Testis (tissue), 3 donors: ENCODE measurements around the gene PLEKHG4B. TPM values are rescaled to one million over a fixed set of nuclear protein-coding genes. Genes with fewer than 3 reads are reported as not detected.

Experiments
- DNase-seq: peaks from one replicate; pipeline ENCODE4 v3.0.0-alpha.2; 2019
- H3K27ac ChIP-seq, 2 donors: fragments of 200-600 bp; sonication (generic); one replicate each; pipeline ENCODE4 v1.5.1; 2019
- H3K27me3 ChIP-seq: fragments of 200-600 bp; sonication (generic); one replicate; pipeline ENCODE4 v1.5.1; 2019
- H3K36me3 ChIP-seq: fragments of 200-600 bp; sonication (generic); one replicate; pipeline ENCODE4 v1.5.1; 2017; ENCODE audit warnings: low read depth; ENCODE audit errors: missing control alignments
- H3K4me1 ChIP-seq: fragments of 200-600 bp; sonication (generic); one replicate; pipeline ENCODE4 v1.5.1; 2019
- H3K4me3 ChIP-seq, 2 donors: fragments of 200-600 bp; sonication (generic); one replicate each; pipeline ENCODE4 v1.5.1; 2017 to 2019
- H3K9me3 ChIP-seq: fragments of 200-600 bp; sonication (generic); one replicate; pipeline ENCODE4 v1.5.1; 2017
- POLR2A ChIP-seq: fragments of 450-650 bp; IDR thresholded peaks from one replicate; pipeline ENCODE4 v1.6.1; 2017; ENCODE audit warnings: antibody characterized with exemption, mild to moderate bottlenecking, moderate library complexity
- WGBS, 2 donors: methylation state at CpG; one replicate each; pipeline ENCODE4 v1.1.5; 2018; 5-methylcytosine and 5-hydroxymethylcytosine counted together
- intact Hi-C: fragments of 100-400 bp; cut with DNase I; formaldehyde crosslinking; loops from one replicate; pipeline ENCODE4 v1.15.1; 2023; ENCODE audit warnings: low total_unique reads
- polyA plus RNA-seq: library from polyadenylated mRNA; stranded (reverse); fragments of 350-450 nt; fragmentation: Illumina TruSeq; extraction: RNeasy Lipid Tissue Mini Kit (QIAGEN cat#74804); gene quantifications from one replicate; pipeline ENCODE4 v1.2.3, GENCODE V29; 2014; ENCODE audit warnings: low read depth, low replicate concordance; ENCODE audit not compliant: insufficient read depth
- total RNA-seq, 2 donors: library from RNA; depleted of rRNA; stranded (reverse); fragments of >200 nt; gene quantifications; one replicate each; pipeline ENCODE4 v1.2.3, GENCODE V29; 2016
- TF ChIP-seq, protein P1 (sequence below), 3 experiments: fragments of 450-650 bp in 2 of 3; fragments of 200-600 bp in 1 of 3; sonication (generic) in 1 of 3; IDR thresholded peaks; one replicate each; pipeline ENCODE4 v1.5.1; 2016 to 2019; ENCODE audit warnings: antibody characterized with exemption in 3 of 3, mild to moderate bottlenecking in 2 of 3, moderate library complexity in 1 of 3

Gene PLEKHG4B
- total and polyA plus RNA-seq, 3 donors from 2014 or later: 3.2 to 6.9 (median 6.0) TPM

DNA sequence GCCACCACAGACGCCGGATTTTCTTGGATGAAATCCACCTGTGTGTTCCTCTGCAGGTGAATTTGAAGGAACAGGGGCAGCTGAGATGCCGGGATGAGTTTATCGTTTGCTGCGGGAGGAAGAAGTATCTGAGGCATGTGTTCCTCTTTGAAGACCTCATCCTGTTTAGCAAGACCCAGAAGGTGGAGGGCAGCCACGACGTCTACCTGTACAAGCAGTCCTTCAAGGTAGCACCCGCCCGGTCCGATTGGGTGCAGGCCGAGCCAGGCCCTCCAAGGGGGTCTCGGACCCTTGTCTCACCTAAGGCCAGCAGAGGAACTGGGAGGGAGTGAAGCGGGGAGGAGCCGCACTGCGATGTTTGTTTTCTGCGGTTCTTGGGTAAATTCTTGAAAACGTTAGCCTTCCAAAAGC is 80.9 kb downstream of the PLEKHG4B start:
- WGBS, 2 donors: 81 to 87% methylated on average over 17 of the region's 17 CpGs
- Histone ChIP-seq H3K4me3 (no peak overlapping the region), H3K27me3 (no peaks in the 10 kb centered on the region), H3K9me3 (no peaks in the 10 kb centered on the region), H3K36me3 (no peaks in the 10 kb centered on the region), H3K27ac (no peak overlapping the region), H3K4me1 (peaks cover 11% of the 10 kb centered on the region)
- intact Hi-C loops: no loop called here
- no peak for DNase-seq
- TF ChIP-seq POLR2A: no peak
- TF ChIP-seq, protein P1, sequence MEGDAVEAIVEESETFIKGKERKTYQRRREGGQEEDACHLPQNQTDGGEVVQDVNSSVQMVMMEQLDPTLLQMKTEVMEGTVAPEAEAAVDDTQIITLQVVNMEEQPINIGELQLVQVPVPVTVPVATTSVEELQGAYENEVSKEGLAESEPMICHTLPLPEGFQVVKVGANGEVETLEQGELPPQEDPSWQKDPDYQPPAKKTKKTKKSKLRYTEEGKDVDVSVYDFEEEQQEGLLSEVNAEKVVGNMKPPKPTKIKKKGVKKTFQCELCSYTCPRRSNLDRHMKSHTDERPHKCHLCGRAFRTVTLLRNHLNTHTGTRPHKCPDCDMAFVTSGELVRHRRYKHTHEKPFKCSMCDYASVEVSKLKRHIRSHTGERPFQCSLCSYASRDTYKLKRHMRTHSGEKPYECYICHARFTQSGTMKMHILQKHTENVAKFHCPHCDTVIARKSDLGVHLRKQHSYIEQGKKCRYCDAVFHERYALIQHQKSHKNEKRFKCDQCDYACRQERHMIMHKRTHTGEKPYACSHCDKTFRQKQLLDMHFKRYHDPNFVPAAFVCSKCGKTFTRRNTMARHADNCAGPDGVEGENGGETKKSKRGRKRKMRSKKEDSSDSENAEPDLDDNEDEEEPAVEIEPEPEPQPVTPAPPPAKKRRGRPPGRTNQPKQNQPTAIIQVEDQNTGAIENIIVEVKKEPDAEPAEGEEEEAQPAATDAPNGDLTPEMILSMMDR (IDR thresholded peaks at IDR 0.05): no peak

DNA sequence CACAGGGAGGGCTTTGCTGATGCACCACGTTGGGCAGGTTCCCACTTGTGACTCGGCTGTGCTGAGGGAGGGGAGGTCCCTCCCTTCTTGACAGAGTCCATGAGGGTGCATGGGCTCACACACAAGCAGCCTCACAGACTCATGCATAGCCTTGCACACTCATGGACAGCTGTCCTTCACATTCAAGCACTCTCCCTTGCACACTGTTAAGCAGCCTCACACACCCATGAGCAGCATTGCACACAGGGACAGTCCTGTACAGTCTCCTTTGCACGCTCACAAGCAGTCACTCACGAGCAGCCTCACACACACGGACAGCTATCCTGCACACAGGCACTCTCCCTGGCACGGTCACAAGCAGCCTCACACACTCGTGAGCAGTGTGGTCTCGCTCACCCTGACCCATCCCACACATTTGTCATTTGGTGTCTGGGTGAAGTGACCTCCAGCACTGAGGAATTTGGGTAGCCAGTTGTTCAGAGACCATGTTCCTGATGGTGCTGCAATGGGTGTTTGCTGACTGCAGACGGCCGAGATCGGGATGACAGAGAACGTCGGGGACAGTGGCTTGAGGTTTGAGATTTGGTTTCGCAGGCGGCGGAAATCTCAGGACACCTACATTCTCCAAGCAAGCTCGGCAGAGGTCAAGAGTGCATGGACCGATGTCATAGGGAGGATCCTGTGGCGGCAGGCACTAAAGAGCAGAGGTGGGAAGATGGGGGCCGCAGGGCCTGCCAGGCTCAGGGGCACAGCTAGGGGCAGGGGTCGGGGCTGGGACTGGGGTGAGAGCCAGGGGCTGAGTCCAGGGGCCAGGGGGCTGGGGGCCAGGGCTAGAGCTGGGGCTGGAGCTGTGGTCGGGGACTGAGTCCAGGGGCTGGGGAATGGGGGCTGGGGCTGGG is 81.7 kb downstream of the PLEKHG4B start:
- 74 to 77% methylated on average over 20 to 22 of the region's 22 CpGs for WGBS, 2 donors
- intact Hi-C loops: no loop called here

DNA sequence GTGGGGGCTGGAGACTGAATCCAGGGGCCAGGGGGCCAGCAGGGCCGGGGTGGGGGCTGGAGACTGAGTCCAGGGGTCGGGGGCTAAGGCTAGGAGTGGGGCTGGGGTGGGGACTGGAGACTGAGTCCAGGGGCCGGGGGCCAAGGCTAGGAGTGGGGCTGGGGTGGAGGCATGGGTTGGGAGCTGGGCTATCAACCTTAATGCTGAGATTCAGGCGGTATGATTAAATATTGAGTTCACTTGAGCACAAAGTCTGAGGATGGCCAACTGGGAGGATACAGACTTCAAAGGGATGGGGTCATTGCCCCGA is 82.3 kb downstream of the PLEKHG4B start:
- Histone ChIP-seq H3K4me3 (no peak overlapping the region), H3K36me3 (no peaks in the 10 kb centered on the region), H3K27me3 (no peaks in the 10 kb centered on the region), H3K27ac (no peak overlapping the region), H3K4me1 (peaks cover 11% of the 10 kb centered on the region), H3K9me3 (no peaks in the 10 kb centered on the region)
- intact Hi-C loops: no loop called here
- no peak for DNase-seq
- 86 to 91% methylated on average over 5 of the region's 5 CpGs for WGBS, 2 donors
- TF ChIP-seq, protein P1 (IDR thresholded peaks at IDR 0.05): no peak
- TF ChIP-seq POLR2A: no peak

More for the DNA sequence above, 81.7 kb downstream of the PLEKHG4B start:
- Histone ChIP-seq H3K36me3 (no peaks in the 10 kb centered on the region), H3K4me1 (peaks cover 11% of the 10 kb centered on the region), H3K27me3 (no peaks in the 10 kb centered on the region), H3K4me3 (no peak overlapping the region), H3K9me3 (no peaks in the 10 kb centered on the region), H3K27ac (no peak overlapping the region)
- no peak for DNase-seq
- TF ChIP-seq POLR2A: no peak
- TF ChIP-seq, protein P1 (IDR thresholded peaks at IDR 0.05): no peak

DNA sequence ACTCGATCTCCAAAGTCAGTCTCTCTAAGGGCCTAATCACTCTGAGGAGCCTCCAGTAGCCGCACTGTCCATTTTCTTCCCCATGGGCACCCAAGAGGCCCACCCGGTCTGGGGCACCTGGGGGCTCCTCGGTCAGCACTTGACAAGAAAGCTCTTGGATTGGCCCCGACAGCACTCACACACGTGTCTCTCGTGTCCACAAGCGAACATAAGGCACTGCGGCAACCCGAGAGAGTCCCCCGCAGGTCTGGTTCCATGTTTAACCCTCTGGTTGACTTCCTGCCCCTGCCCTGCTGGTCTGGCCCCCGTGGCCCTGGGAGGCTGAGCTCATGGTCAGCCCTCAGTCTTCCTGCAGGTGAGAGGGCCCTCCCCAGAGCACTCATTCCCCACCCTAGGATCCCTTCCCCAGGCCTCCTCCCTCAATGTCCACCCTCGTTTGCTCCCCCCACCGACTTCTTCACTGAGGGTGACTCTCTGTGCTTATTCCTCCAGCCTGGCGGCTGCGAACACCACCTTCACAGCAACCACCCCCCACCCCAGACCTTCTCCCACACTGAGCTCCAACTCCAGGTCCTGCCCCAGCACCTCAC is 83.0 kb downstream of the PLEKHG4B start:
- TF ChIP-seq, protein P1 (IDR thresholded peaks at IDR 0.05): no peak
- no peak for TF ChIP-seq POLR2A
- no peaks in the 10 kb centered on the region for H3K36me3 ChIP-seq
- no peak overlapping the region for H3K4me3 ChIP-seq
- H3K27me3 ChIP-seq: no peaks in the 10 kb centered on the region
- H3K9me3 ChIP-seq: no peaks in the 10 kb centered on the region
- H3K27ac ChIP-seq: no peak overlapping the region
- intact Hi-C loops: no loop called here
- peaks cover 11% of the 10 kb centered on the region for H3K4me1 ChIP-seq
- WGBS, 2 donors: 89 to 96% methylated on average over 16 of the region's 16 CpGs
- DNase-seq: no peak
